Esophagus squamous epithelium (tissue), 4 donors: Measurements from ENCODE around the gene SNX27.

Source experiments
- CTCF ChIP-seq, 6 experiments: fragments of 450-650 bp in 4 of 6; fragments of 200-600 bp in 2 of 6; sonication (generic) in 2 of 6; IDR thresholded peaks; one replicate each; pipeline ENCODE4 v1.5.1; 2016 to 2019; ENCODE audit warnings: antibody characterized with exemption in 6 of 6, mild to moderate bottlenecking in 4 of 6, moderate library complexity in 4 of 6
- POLR2A ChIP-seq, 4 donors: fragments of 450-650 bp; IDR thresholded peaks; one replicate each; pipeline ENCODE4 v1.6.1; 2017; ENCODE audit warnings: antibody characterized with exemption in 4 of 4, mild to moderate bottlenecking in 4 of 4, moderate library complexity in 3 of 4

GRCh38 chr1:151596166-151596953, 15.5 kb upstream of the SNX27 start:
- TF ChIP-seq POLR2A (IDR thresholded peaks at IDR 0.05) (no peak), CTCF (IDR thresholded peaks at IDR 0.05) (no peak)
